HepG2 (cell line): ENCODE measurements around the gene PRKCD. TPM values are rescaled to one million over a fixed set of nuclear protein-coding genes. Genes with fewer than 3 reads are reported as not detected.

Experiments used
- DMAP1 ChIP-seq: IDR thresholded peaks from 2 replicates; pipeline ENCODE4 v1.6.1; 2016
- FOSL2 ChIP-seq: sonication (generic); formaldehyde crosslinking; IDR thresholded peaks from 2 replicates; pipeline ENCODE4 v1.4.0; 2020; ENCODE audit warnings: missing genetic modification reagents
- GABPB1 ChIP-seq: IDR thresholded peaks from 2 replicates; pipeline ENCODE4 v1.6.1; 2016; ENCODE audit warnings: mild to moderate bottlenecking, missing genetic modification reagents, moderate library complexity, missing compliant biosample characterization
- HNF4G ChIP-seq, 2 experiments: sonication (generic) in 1 of 2; formaldehyde crosslinking in 1 of 2; IDR thresholded peaks; 2 replicates each; pipeline versions ENCODE4 v1.4.0 to v1.6.1; 2011 to 2020; ENCODE audit warnings: borderline replicate concordance in 2 of 2, low read depth in 2 of 2, mild to moderate bottlenecking in 2 of 2, low read length in 1 of 2, missing genetic modification reagents in 1 of 2, moderate library complexity in 1 of 2
- HNRNPK ChIP-seq: fragments of 200-400 bp; formaldehyde crosslinking; IDR thresholded peaks from 2 replicates; pipeline ENCODE4 v1.6.1; 2018; ENCODE audit warnings: low read length, low read depth, moderate library complexity, mild to moderate bottlenecking; ENCODE audit not compliant: poor library complexity, severe bottlenecking
- HOXA3 ChIP-seq: sonication (generic); formaldehyde crosslinking; IDR thresholded peaks from 2 replicates; pipeline ENCODE4 v1.5.0; 2020; ENCODE audit warnings: missing genetic modification reagents
- PRPF4 ChIP-seq: fragments of 200-400 bp; formaldehyde crosslinking; IDR thresholded peaks from 2 replicates; pipeline ENCODE4 v1.6.1; 2016; ENCODE audit warnings: low read length, low read depth; ENCODE audit not compliant: poor library complexity, severe bottlenecking
- RXRB ChIP-seq: IDR thresholded peaks from 2 replicates; pipeline ENCODE4 v1.6.1; 2016; ENCODE audit warnings: borderline replicate concordance, missing genetic modification reagents, missing compliant biosample characterization
- SMAD1 ChIP-seq: sonication (generic); formaldehyde crosslinking; IDR thresholded peaks from 2 replicates; pipeline ENCODE4 v1.4.0; 2020; ENCODE audit warnings: missing genetic modification reagents, low read depth, mild to moderate bottlenecking, borderline replicate concordance
- SRSF1 ChIP-seq: fragments of 200-400 bp; formaldehyde crosslinking; optimal IDR thresholded peaks from 2 replicates; pipeline ENCODE3; 2017; ENCODE audit warnings: mild to moderate bottlenecking, low read depth, low read length, moderate library complexity
- ZNF138 ChIP-seq: sonication (generic); formaldehyde crosslinking; IDR thresholded peaks from 2 replicates; pipeline ENCODE4 v1.5.0; 2020; ENCODE audit warnings: mild to moderate bottlenecking, low read depth, missing genetic modification reagents
- ZNF143 ChIP-seq: sonication (generic); formaldehyde crosslinking; IDR thresholded peaks from 2 replicates; pipeline ENCODE4 v1.4.0; 2020; ENCODE audit warnings: missing genetic modification reagents
- ZNF251 ChIP-seq: sonication (generic); formaldehyde crosslinking; IDR thresholded peaks from 2 replicates; pipeline ENCODE4 v1.9.0; 2021; ENCODE audit warnings: mild to moderate bottlenecking, missing genetic modification reagents
- ZNF333 ChIP-seq: sonication (generic); formaldehyde crosslinking; IDR thresholded peaks from 2 replicates; pipeline ENCODE4 v1.4.0; 2020; ENCODE audit warnings: mild to moderate bottlenecking, missing genetic modification reagents, borderline replicate concordance
- ZNF496 ChIP-seq: sonication (generic); formaldehyde crosslinking; IDR thresholded peaks from 2 replicates; pipeline ENCODE4 v1.8.1; 2023; ENCODE audit warnings: mild to moderate bottlenecking, moderate library complexity, missing genetic modification reagents; ENCODE audit not compliant: insufficient replicate concordance
- ZNF574 ChIP-seq: sonication (generic); formaldehyde crosslinking; IDR thresholded peaks from 2 replicates; pipeline ENCODE4 v1.4.0; 2020; ENCODE audit warnings: missing genetic modification reagents
- ZNF768 ChIP-seq: sonication (generic); formaldehyde crosslinking; IDR thresholded peaks from 2 replicates; pipeline ENCODE4 v1.4.0; 2020; ENCODE audit warnings: missing genetic modification reagents
- ZNF790 ChIP-seq: sonication (generic); formaldehyde crosslinking; IDR thresholded peaks from 2 replicates; pipeline ENCODE4 v1.8.0; 2022; ENCODE audit warnings: missing genetic modification reagents, mild to moderate bottlenecking, borderline replicate concordance
- polyA plus RNA-seq, 8 experiments: library from polyadenylated mRNA; depleted of rRNA in 3 of 8; stranded (reverse) in 7 of 8; unstranded in 1 of 8; fragments of >200 nt; fragmentation: Illumina TruSeq in 4 of 8; extraction: Trizol in 4 of 8; gene quantifications; 2 replicates each; pipeline versions ENCODE4 v1.2.1 to v1.2.3, GENCODE V29; 2011 to 2016; ENCODE audit warnings: low read depth in 4 of 8, missing spikeins in 1 of 8, mixed read lengths in 1 of 8; ENCODE audit not compliant: insufficient read depth in 1 of 8
- total RNA-seq, 5 experiments: library from RNA; depleted of rRNA; stranded (reverse); fragments of >200 nt; fragmentation: Illumina TruSeq; extraction: Trizol; gene quantifications; 2 replicates each; pipeline ENCODE4 v1.2.3, GENCODE V29; 2016; ENCODE audit warnings: low read depth in 1 of 5
- TF ChIP-seq, protein P1 (sequence below): sonication (generic); formaldehyde crosslinking; IDR thresholded peaks from 2 replicates; pipeline ENCODE4 v1.5.1; 2020; ENCODE audit warnings: missing genetic modification reagents, mild to moderate bottlenecking, borderline replicate concordance
- TF ChIP-seq, protein P2 (sequence below): sonication (generic); formaldehyde crosslinking; IDR thresholded peaks from 2 replicates; pipeline ENCODE4 v1.8.1; 2023; ENCODE audit warnings: mild to moderate bottlenecking, missing genetic modification reagents
- TF ChIP-seq, protein P3 (sequence below): IDR thresholded peaks from 2 replicates; pipeline ENCODE4 v1.6.1; 2016; ENCODE audit warnings: low read depth, control low read depth

The PRKCD gene
- total and polyA plus RNA-seq, 2 of the 13 experiments (the other 11 are each of a cell fraction or from before 2014, with no cell fraction given) = 1.6 to 40.7 TPM

DNA sequence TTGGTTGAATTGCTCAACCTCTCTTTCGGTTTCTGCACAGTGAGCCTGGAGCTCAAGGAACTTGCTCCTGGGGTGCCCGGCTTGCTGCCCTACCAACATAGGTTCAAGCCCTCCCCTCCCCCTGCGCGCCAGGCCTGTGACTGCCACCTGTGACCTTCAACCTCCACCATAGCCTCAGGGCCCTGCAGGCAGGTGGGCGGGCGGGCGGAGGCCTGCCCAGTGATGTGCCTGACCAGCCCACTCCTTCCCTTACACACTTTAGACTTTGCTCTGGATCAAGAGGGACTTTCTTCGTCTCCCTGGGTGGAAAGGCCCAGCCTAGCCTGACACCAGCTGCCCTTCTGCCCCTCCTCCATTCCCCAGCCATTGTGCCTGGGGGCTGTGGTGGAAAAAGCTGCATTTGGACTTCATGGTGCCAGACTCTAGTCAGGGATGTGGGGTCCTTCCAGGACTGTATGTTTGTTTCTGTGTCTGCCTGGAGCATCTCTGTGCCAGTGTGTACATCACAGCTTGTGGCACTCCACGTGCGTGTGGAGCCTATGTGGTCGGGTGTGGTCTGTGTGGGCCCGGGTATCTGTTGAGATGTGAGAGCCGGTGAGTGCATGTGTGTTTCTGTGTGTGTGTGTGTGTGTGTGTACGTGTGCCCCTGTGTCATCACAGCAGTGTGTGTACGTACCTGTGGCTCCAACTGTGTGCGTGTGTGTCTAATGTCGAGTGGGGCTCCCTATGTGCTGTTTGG, 9.5 kb downstream of the PRKCD start (continued):
- peak; percentile 75 for TF ChIP-seq HOXA3 (CRISPR knock-in tag)
- TF ChIP-seq HNF4G (IDR thresholded peaks at IDR 0.05; ENCODE audit: borderline replicate concordance, low read depth, low read length) = peak; percentile 75; the same call in 1 of the 2 replicates
- TF ChIP-seq HNF4G (CRISPR knock-in tag; IDR thresholded peaks at IDR 0.05; ENCODE audit: borderline replicate concordance, low read depth) = peak; percentile 90
- TF ChIP-seq GABPB1 (CRISPR knock-in tag) = peak; percentile 45; the same call in 1 of the 2 replicates
- TF ChIP-seq SMAD1 (CRISPR knock-in tag) = peak; percentile 58; the same call in 1 of the 2 replicates
- TF ChIP-seq, protein P1, sequence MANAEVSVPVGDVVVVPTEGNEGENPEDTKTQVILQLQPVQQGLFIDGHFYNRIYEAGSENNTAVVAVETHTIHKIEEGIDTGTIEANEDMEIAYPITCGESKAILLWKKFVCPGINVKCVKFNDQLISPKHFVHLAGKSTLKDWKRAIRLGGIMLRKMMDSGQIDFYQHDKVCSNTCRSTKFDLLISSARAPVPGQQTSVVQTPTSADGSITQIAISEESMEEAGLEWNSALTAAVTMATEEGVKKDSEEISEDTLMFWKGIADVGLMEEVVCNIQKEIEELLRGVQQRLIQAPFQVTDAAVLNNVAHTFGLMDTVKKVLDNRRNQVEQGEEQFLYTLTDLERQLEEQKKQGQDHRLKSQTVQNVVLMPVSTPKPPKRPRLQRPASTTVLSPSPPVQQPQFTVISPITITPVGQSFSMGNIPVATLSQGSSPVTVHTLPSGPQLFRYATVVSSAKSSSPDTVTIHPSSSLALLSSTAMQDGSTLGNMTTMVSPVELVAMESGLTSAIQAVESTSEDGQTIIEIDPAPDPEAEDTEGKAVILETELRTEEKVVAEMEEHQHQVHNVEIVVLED (CRISPR knock-in tag) = no peak
- TF ChIP-seq, protein P2, sequence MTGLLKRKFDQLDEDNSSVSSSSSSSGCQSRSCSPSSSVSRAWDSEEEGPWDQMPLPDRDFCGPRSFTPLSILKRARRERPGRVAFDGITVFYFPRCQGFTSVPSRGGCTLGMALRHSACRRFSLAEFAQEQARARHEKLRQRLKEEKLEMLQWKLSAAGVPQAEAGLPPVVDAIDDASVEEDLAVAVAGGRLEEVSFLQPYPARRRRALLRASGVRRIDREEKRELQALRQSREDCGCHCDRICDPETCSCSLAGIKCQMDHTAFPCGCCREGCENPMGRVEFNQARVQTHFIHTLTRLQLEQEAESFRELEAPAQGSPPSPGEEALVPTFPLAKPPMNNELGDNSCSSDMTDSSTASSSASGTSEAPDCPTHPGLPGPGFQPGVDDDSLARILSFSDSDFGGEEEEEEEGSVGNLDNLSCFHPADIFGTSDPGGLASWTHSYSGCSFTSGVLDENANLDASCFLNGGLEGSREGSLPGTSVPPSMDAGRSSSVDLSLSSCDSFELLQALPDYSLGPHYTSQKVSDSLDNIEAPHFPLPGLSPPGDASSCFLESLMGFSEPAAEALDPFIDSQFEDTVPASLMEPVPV (CRISPR knock-in tag) = no peak
- TF ChIP-seq, protein P3, sequence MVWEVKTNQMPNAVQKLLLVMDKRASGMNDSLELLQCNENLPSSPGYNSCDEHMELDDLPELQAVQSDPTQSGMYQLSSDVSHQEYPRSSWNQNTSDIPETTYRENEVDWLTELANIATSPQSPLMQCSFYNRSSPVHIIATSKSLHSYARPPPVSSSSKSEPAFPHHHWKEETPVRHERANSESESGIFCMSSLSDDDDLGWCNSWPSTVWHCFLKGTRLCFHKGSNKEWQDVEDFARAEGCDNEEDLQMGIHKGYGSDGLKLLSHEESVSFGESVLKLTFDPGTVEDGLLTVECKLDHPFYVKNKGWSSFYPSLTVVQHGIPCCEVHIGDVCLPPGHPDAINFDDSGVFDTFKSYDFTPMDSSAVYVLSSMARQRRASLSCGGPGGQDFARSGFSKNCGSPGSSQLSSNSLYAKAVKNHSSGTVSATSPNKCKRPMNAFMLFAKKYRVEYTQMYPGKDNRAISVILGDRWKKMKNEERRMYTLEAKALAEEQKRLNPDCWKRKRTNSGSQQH (CRISPR knock-in tag) = no peak
- TF ChIP-seq PRPF4 = no peak
- no peak; the same call in 1 of the 2 replicates for TF ChIP-seq DMAP1 (CRISPR knock-in tag)
- peak; percentile 53; the same call in 1 of the 2 replicates for TF ChIP-seq RXRB (CRISPR knock-in tag)
- no peak for TF ChIP-seq ZNF251
- no peak for TF ChIP-seq ZNF790
- TF ChIP-seq SRSF1 = peak; percentile 62
- TF ChIP-seq ZNF574 = 0 out of 2 replicates have a peak, but pooled peaks have one; percentile 17
- TF ChIP-seq ZNF138 = no peak
- TF ChIP-seq ZNF768 (CRISPR knock-in tag) = 0 out of 2 replicates have a peak, but pooled peaks have one; percentile 14
- TF ChIP-seq FOSL2 = 0 out of 2 replicates have a peak, but pooled peaks have one; percentile 16
- no peak for TF ChIP-seq ZNF333
- peak; percentile 34; the same call in 1 of the 2 replicates for TF ChIP-seq ZNF143
- no peak for TF ChIP-seq ZNF496 (CRISPR knock-in tag)
- TF ChIP-seq HNRNPK = no peak
